Endothelial cell of umbilical vein (primary cell): ENCODE data around the gene LRP1B. TPM values are rescaled to one million over a fixed set of nuclear protein-coding genes. Genes with fewer than 3 reads are reported as not detected.

Experiments
- BruUV-seq: library from RNA; stranded (reverse); fragments of 400-500 nt; replicated peaks from 2 replicates; lab custom pipeline; 2021; lab: Mats Ljungman, UMichigan
- CTCF ChIA-PET: fragments of 300-600, 350-600 bp; sonication (Branson Sonifier 250); formaldehyde crosslinking; loops from one replicate; lab custom pipeline; 2021; ENCODE audit warnings: antibody characterized with exemption, inconsistent platforms; lab: Charles Lee
- POLR2A ChIA-PET: fragments of 300-600, 350-600 bp; sonication (Branson Sonifier 250); formaldehyde crosslinking; loops from one replicate; lab custom pipeline; 2021; ENCODE audit warnings: antibody characterized with exemption, inconsistent platforms; lab: Charles Lee
- DNase-seq: peaks from one replicate; pipeline ENCODE4 v3.0.0-alpha.2; 2011; ENCODE audit warnings: low read depth, low spot score
- FAIRE-seq: peaks from 2 replicates; lab custom pipeline; 2011; peaks lifted over from hg19 to GRCh38; lab: Jason Lieb, UNC
- H2AFZ ChIP-seq: 2 replicates; pipeline ENCODE4 v1.6.0; 2012; ENCODE audit warnings: low read depth, low read length, control low read depth, inconsistent platforms
- H3K27ac ChIP-seq: 2 replicates; pipeline ENCODE4 v1.5.1; 2011; ENCODE audit warnings: low read depth, mild to moderate bottlenecking, control low read depth, low read length, moderate library complexity; ENCODE audit not compliant: insufficient read depth
- H3K27me3 ChIP-seq, 2 experiments: 2 replicates each; pipeline versions ENCODE4 v1.6.0 to v1.6.1; 2011; ENCODE audit warnings: low read length in 2 of 2, mixed read lengths in 1 of 2; ENCODE audit not compliant: control insufficient read depth in 2 of 2, insufficient read depth in 2 of 2
- H3K36me3 ChIP-seq, 2 experiments: 2 replicates in 1 of 2; 3 replicates in 1 of 2; pipeline ENCODE4 v1.5.1; 2011; ENCODE audit warnings: low read length in 2 of 2, mild to moderate bottlenecking in 1 of 2, moderate library complexity in 1 of 2; ENCODE audit not compliant: control insufficient read depth in 2 of 2, insufficient read depth in 2 of 2; ENCODE audit errors: extremely low read depth in 1 of 2
- H3K4me1 ChIP-seq: 3 replicates; pipeline ENCODE4 v1.5.1; 2011; ENCODE audit warnings: mild to moderate bottlenecking, low read length; ENCODE audit not compliant: control insufficient read depth, insufficient read depth; ENCODE audit errors: extremely low read depth
- H3K4me2 ChIP-seq: 2 replicates; pipeline ENCODE4 v1.6.1; 2011; ENCODE audit warnings: low read length, control low read depth, mixed read lengths; ENCODE audit not compliant: insufficient read depth
- H3K4me3 ChIP-seq, 3 experiments: fragments of 200-600 bp in 1 of 3; sonication (generic), shearing (Covaris generic) in 1 of 3; replicated peaks in 1 of 3; 2 replicates each; pipeline ENCODE4 v1.5.1; 2011 to 2016; ENCODE audit warnings: control low read depth in 3 of 3, low read length in 3 of 3, mild to moderate bottlenecking in 2 of 3, inconsistent platforms in 1 of 3, low read depth in 1 of 3, moderate library complexity in 1 of 3; ENCODE audit not compliant: insufficient read depth in 1 of 3
- H3K79me2 ChIP-seq: 2 replicates; pipeline ENCODE4 v1.6.0; 2012; ENCODE audit warnings: low read length, inconsistent platforms; ENCODE audit not compliant: control insufficient read depth, insufficient read depth
- H3K9ac ChIP-seq: replicated peaks from 2 replicates; pipeline ENCODE3; 2011; ENCODE audit warnings: low read length, control low read depth; ENCODE audit not compliant: insufficient read depth; ENCODE audit errors: extremely low read depth
- H3K9me1 ChIP-seq: replicated peaks from 3 replicates; pipeline ENCODE4 v1.6.0; 2011; ENCODE audit warnings: mild to moderate bottlenecking, low read length; ENCODE audit not compliant: control insufficient read depth, insufficient read depth; ENCODE audit errors: extremely low read depth
- H3K9me3 ChIP-seq: replicated peaks from 2 replicates; pipeline ENCODE4 v1.5.1; 2012; ENCODE audit warnings: low read length, inconsistent platforms; ENCODE audit not compliant: control insufficient read depth, insufficient read depth
- H4K20me1 ChIP-seq: replicated peaks from 2 replicates; pipeline ENCODE3; 2011; ENCODE audit warnings: mild to moderate bottlenecking, low read length; ENCODE audit not compliant: control insufficient read depth, insufficient read depth; ENCODE audit errors: extremely low read depth
- EZH2 ChIP-seq: IDR thresholded peaks from 2 replicates; pipeline ENCODE4 v1.6.1; 2012; ENCODE audit warnings: borderline replicate concordance, low read depth, mild to moderate bottlenecking, moderate library complexity, low read length, inconsistent platforms; ENCODE audit not compliant: severe bottlenecking
- FOS ChIP-seq: IDR thresholded peaks from 2 replicates; pipeline ENCODE4 v1.6.1; 2011; ENCODE audit warnings: mild to moderate bottlenecking, low read length, moderate library complexity, borderline replicate concordance; ENCODE audit not compliant: insufficient read depth
- GATA2 ChIP-seq: IDR thresholded peaks from 2 replicates; pipeline ENCODE4 v1.7.0; 2011; ENCODE audit warnings: low read depth, mild to moderate bottlenecking, moderate library complexity, mixed read lengths, low read length; ENCODE audit not compliant: insufficient read length, insufficient read depth
- JUN ChIP-seq: IDR thresholded peaks from 2 replicates; pipeline ENCODE4 v1.6.1; 2011; ENCODE audit warnings: borderline replicate concordance, low read depth; ENCODE audit not compliant: insufficient read length, insufficient read depth
- MYC ChIP-seq: IDR thresholded peaks from one replicate; pipeline ENCODE4 v1.6.1; 2011; ENCODE audit warnings: mild to moderate bottlenecking, low read depth, low read length
- POLR2A ChIP-seq: IDR thresholded peaks from 2 replicates; pipeline ENCODE4 v1.6.1; 2012; ENCODE audit warnings: low read depth, mild to moderate bottlenecking, control low read depth, low read length
- POLR2AphosphoS5 ChIP-seq: IDR thresholded peaks from 2 replicates; pipeline ENCODE4 v1.6.1; 2012; ENCODE audit warnings: low read depth, mild to moderate bottlenecking, control low read depth, low read length, moderate library complexity; ENCODE audit not compliant: insufficient read depth
- dilution Hi-C: fragments of 300-500 bp; cut with MboI; formaldehyde crosslinking; loops from one replicate; pipeline ENCODE4 v1.15.0; 2019; ENCODE audit warnings: low sequenced_read_pairs; ENCODE audit not compliant: extremely low pct_ligation_motif_present
- intact Hi-C: fragments of 100-400 bp; cut with micrococcal nuclease; formaldehyde crosslinking; loops from one replicate; pipeline ENCODE4 v1.10.0; 2022
- polyA plus RNA-seq, 4 experiments: library from polyadenylated mRNA; depleted of rRNA in 3 of 4; stranded (reverse) in 3 of 4; unstranded in 1 of 4; fragments of >200 nt; gene quantifications; 2 replicates each; pipeline versions ENCODE4 v1.2.1 to v1.2.3, GENCODE V29; 2011 to 2012; ENCODE audit warnings: missing spikeins in 1 of 4
- total RNA-seq: library from RNA; stranded (reverse); gene quantifications from 2 replicates; pipeline ENCODE4 v1.2.3, GENCODE V29; 2021
- TF ChIP-seq, protein P1 (sequence below), 2 donors: IDR thresholded peaks; 1 replicate in 1 of 2; 2 replicates in 1 of 2; pipeline ENCODE4 v1.5.1; 2011; ENCODE audit warnings: low read length in 2 of 2, mild to moderate bottlenecking in 2 of 2, moderate library complexity in 2 of 2, control low read depth in 1 of 2, inconsistent platforms in 1 of 2, low read depth in 1 of 2; ENCODE audit not compliant: insufficient read depth in 1 of 2; ENCODE audit errors: extremely low read depth in 1 of 2
- TF ChIP-seq, protein P2 (sequence below): IDR thresholded peaks from 2 replicates; pipeline ENCODE4 v1.6.1; 2011; ENCODE audit not compliant: insufficient read depth, insufficient read length

The LRP1B gene
- total and polyA plus RNA-seq, 2 donors (not counting 3 experiments of a cell fraction or from before 2014, with no cell fraction given), result 0.03 to 0.07 TPM

- H3K4me2 ChIP-seq, result no peak overlapping the region
- H3K9ac ChIP-seq, result no peak overlapping the region
- no peak overlapping the region for H2AFZ ChIP-seq
- intact Hi-C loops, result no loop called here
- H3K36me3 ChIP-seq, result no peaks in the 10 kb centered on the region
- TF ChIP-seq JUN (no peak), EZH2 (no peak), POLR2A (no peak), POLR2AphosphoS5 (no peak)
- TF ChIP-seq, protein P1, sequence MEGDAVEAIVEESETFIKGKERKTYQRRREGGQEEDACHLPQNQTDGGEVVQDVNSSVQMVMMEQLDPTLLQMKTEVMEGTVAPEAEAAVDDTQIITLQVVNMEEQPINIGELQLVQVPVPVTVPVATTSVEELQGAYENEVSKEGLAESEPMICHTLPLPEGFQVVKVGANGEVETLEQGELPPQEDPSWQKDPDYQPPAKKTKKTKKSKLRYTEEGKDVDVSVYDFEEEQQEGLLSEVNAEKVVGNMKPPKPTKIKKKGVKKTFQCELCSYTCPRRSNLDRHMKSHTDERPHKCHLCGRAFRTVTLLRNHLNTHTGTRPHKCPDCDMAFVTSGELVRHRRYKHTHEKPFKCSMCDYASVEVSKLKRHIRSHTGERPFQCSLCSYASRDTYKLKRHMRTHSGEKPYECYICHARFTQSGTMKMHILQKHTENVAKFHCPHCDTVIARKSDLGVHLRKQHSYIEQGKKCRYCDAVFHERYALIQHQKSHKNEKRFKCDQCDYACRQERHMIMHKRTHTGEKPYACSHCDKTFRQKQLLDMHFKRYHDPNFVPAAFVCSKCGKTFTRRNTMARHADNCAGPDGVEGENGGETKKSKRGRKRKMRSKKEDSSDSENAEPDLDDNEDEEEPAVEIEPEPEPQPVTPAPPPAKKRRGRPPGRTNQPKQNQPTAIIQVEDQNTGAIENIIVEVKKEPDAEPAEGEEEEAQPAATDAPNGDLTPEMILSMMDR (IDR thresholded peaks at IDR 0.05; ENCODE audit: extremely low read depth in 1 of 2, insufficient read depth in 1 of 2, low read depth in 1 of 2, low read length in 2 of 2), result no peak
- H4K20me1 ChIP-seq, result no peaks in the 10 kb centered on the region
- FAIRE-seq (no peak), DNase-seq (no peak)
- no peak overlapping the region for H3K4me3 ChIP-seq
- no peaks in the 10 kb centered on the region for H3K79me2 ChIP-seq
- H3K27me3 ChIP-seq, result no peaks in the 10 kb centered on the region
- H3K9me1 ChIP-seq, result no peaks in the 10 kb centered on the region
- H3K9me3 ChIP-seq, result no peaks in the 10 kb centered on the region
- no peak overlapping the region for H3K27ac ChIP-seq
- BruUV-seq, result no TSS peak
- dilution Hi-C loops, result no loop called here
- ChIA-PET CTCF (no interaction called here), POLR2A (no interaction called here)
- H3K4me1 ChIP-seq, result no peaks in the 10 kb centered on the region
Measured at GRCh38 chr2:140801311-140801710, 1329.5 kb downstream of the LRP1B start.

- H3K4me1 ChIP-seq, result no peaks in the 10 kb centered on the region
- POLR2A ChIA-PET, result no interaction called here
- dilution Hi-C loops (no loop called here), intact Hi-C loops (no loop called here)
- H3K4me2 ChIP-seq, result no peak overlapping the region
- TF ChIP-seq JUN, result no peak
- TF ChIP-seq POLR2A, result no peak
- TF ChIP-seq MYC, result no peak
- no peak for TF ChIP-seq EZH2
- TF ChIP-seq, protein P1 (IDR thresholded peaks at IDR 0.05; ENCODE audit: extremely low read depth in 1 of 2, insufficient read depth in 1 of 2, low read depth in 1 of 2, low read length in 2 of 2), result no peak
- TF ChIP-seq FOS, result no peak
- no peak for TF ChIP-seq POLR2AphosphoS5
- TF ChIP-seq, protein P2, sequence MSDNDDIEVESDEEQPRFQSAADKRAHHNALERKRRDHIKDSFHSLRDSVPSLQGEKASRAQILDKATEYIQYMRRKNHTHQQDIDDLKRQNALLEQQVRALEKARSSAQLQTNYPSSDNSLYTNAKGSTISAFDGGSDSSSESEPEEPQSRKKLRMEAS, result no peak
- TF ChIP-seq GATA2, result no peak
- FAIRE-seq (no peak), DNase-seq (no peak)
- no peak overlapping the region for H3K9ac ChIP-seq
- no peak overlapping the region for H2AFZ ChIP-seq
- no peaks in the 10 kb centered on the region for H3K27me3 ChIP-seq
- H3K79me2 ChIP-seq, result no peaks in the 10 kb centered on the region
- CTCF ChIA-PET, result interaction anchor here (1.8 kb wide), 1 partner anchor 10 kb away, joined by 6 read pairs; no protein-coding TSS in a partner anchor
- no TSS peak for BruUV-seq
- H3K9me3 ChIP-seq, result no peaks in the 10 kb centered on the region
- no peak overlapping the region for H3K27ac ChIP-seq
- H3K9me1 ChIP-seq, result no peaks in the 10 kb centered on the region
- H3K36me3 ChIP-seq, result no peaks in the 10 kb centered on the region
- H4K20me1 ChIP-seq, result no peaks in the 10 kb centered on the region
- H3K4me3 ChIP-seq, result no peak overlapping the region
Measured at GRCh38 chr2:140797718-140798117, 1333.1 kb downstream of the LRP1B start.
